Osteocyte (in vitro differentiated cells): ENCODE results near the gene HERC3. TPM values are rescaled to one million over a fixed set of nuclear protein-coding genes. Genes with fewer than 3 reads are reported as not detected.

ENCODE experiments used
- DNase-seq: peaks from one replicate; pipeline ENCODE4 v3.0.0; 2021; ENCODE audit warnings: mixed read lengths; ENCODE audit not compliant: unreplicated experiment; ENCODE audit errors: extremely low spot score
- H3K27ac Mint-ChIP-seq: one replicate; pipeline ENCODE4 v1.8.0; 2021; ENCODE audit warnings: mild to moderate bottlenecking, mixed read lengths; ENCODE audit not compliant: unreplicated experiment
- H3K27me3 Mint-ChIP-seq: one replicate; pipeline ENCODE4 v1.8.0; 2021; ENCODE audit warnings: mixed read lengths; ENCODE audit not compliant: unreplicated experiment
- H3K36me3 Mint-ChIP-seq: one replicate; pipeline ENCODE4 v1.8.0; 2021; ENCODE audit warnings: mixed read lengths; ENCODE audit not compliant: unreplicated experiment
- H3K4me1 Mint-ChIP-seq: one replicate; pipeline ENCODE4 v1.8.0; 2021; ENCODE audit warnings: mixed read lengths; ENCODE audit not compliant: unreplicated experiment
- H3K4me3 Mint-ChIP-seq: one replicate; pipeline ENCODE4 v1.8.0; 2021; ENCODE audit warnings: mild to moderate bottlenecking, moderate library complexity, mixed read lengths; ENCODE audit not compliant: unreplicated experiment
- H3K9me3 Mint-ChIP-seq: one replicate; pipeline ENCODE4 v1.8.0; 2021; ENCODE audit warnings: mixed read lengths; ENCODE audit not compliant: unreplicated experiment
- CTCF ChIP-seq: fragments of 200-600 bp; sonication (generic); IDR thresholded peaks from 2 replicates; pipeline ENCODE4 v1.5.0; 2021; ENCODE audit warnings: antibody characterized with exemption, mild to moderate bottlenecking, moderate library complexity
- total RNA-seq: library from RNA; stranded (reverse); gene quantifications from 2 replicates; pipeline ENCODE4 v1.2.1, GENCODE V29; 2021

The HERC3 gene
- total RNA-seq, 1 donor from 2014 or later = 15.4 TPM

DNA sequence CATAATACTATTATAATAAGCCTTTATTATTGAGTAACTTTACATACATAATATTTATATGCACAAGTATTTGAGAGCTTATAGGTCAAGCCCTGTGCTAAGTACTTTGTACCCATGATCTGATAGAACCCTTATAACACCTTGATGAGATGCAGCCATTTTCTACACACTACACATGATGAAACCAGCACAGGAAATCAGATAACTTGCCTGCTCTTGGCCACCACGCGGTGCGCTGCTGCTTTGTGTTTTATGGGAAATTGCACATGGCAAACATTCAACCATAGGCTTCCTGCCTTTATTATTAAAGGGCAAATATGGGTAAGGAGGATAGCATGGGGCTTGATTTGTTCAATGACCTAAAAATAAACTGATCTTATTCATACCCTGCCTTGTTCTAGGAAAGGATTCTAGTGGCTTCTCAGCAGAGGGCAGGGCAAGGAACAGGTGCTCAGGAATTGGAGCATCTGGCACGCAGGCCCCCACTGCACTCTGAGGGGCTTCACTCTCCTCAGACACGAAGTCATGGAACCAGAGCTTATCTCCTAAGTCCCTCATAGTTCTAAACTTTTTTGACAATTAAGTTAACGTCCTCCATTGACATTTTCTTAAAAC is 137.0 kb downstream of the HERC3 start:
- DNase-seq = no peak
- Mint-ChIP-seq H3K36me3 (peaks cover 44% of the 10 kb centered on the region), H3K27me3 (no peaks in the 10 kb centered on the region), H3K4me3 (no peak overlapping the region), H3K27ac (no peak overlapping the region), H3K9me3 (no peaks in the 10 kb centered on the region), H3K4me1 (no peaks in the 10 kb centered on the region)
- no peak for TF ChIP-seq CTCF

- Mint-ChIP-seq H3K27ac (no peak overlapping the region), H3K36me3 (peaks cover 42% of the 10 kb centered on the region), H3K4me3 (no peak overlapping the region), H3K27me3 (no peaks in the 10 kb centered on the region), H3K9me3 (no peaks in the 10 kb centered on the region), H3K4me1 (no peaks in the 10 kb centered on the region)
- DNase-seq = no peak
- TF ChIP-seq CTCF = no peak
Measured at GRCh38 chr4:88730811-88731210, 138.5 kb downstream of the HERC3 start.

GRCh38 chr4:88731381-88731780 is 139.1 kb downstream of the HERC3 start:
- no peak for TF ChIP-seq CTCF
- H3K27ac Mint-ChIP-seq = no peak overlapping the region
- no peaks in the 10 kb centered on the region for H3K9me3 Mint-ChIP-seq
- peaks cover 39% of the 10 kb centered on the region for H3K36me3 Mint-ChIP-seq
- H3K4me1 Mint-ChIP-seq = no peaks in the 10 kb centered on the region
- H3K27me3 Mint-ChIP-seq = no peaks in the 10 kb centered on the region
- H3K4me3 Mint-ChIP-seq = no peak overlapping the region
- DNase-seq = no peak

GRCh38 chr4:88732714-88733368 is 140.6 kb downstream of the HERC3 start:
- no peak overlapping the region for H3K4me3 Mint-ChIP-seq

More at GRCh38 chr4:88732714-88733368, 140.6 kb downstream of the HERC3 start:
- no peak for TF ChIP-seq CTCF
- Mint-ChIP-seq H3K9me3 (no peaks in the 10 kb centered on the region), H3K27ac (no peak overlapping the region), H3K36me3 (peaks cover 30% of the 10 kb centered on the region), H3K27me3 (no peaks in the 10 kb centered on the region), H3K4me1 (no peaks in the 10 kb centered on the region)
- DNase-seq = no peak
